A549 (cell line): ENCODE data around the gene NDUFS2.

ENCODE experiments used
- CHD4 ChIP-seq: fragments of 200-600 bp; sonication (generic); IDR thresholded peaks from 2 replicates; pipeline ENCODE4 v1.6.1; 2016; ENCODE audit warnings: antibody characterized with exemption, mild to moderate bottlenecking, borderline replicate concordance
- NPAS2 ChIP-seq: fragments of 250-450 bp; sonication (Bioruptor Pico); IDR thresholded peaks from 2 replicates; pipeline ENCODE4 v1.8.0; 2022; ENCODE audit warnings: mild to moderate bottlenecking, moderate library complexity, borderline replicate concordance
- RNF2 ChIP-seq: fragments of 200-600 bp; sonication (generic); IDR thresholded peaks from 2 replicates; pipeline ENCODE4 v1.6.1; 2016; ENCODE audit warnings: low read depth, mild to moderate bottlenecking, antibody characterized with exemption, moderate library complexity, borderline replicate concordance
- TF ChIP-seq, protein P1 (sequence below): fragments of >200 bp; sonication (Bioruptor Twin); formaldehyde crosslinking; IDR thresholded peaks from 3 replicates; pipeline ENCODE4 v1.5.1; 2016
- TF ChIP-seq, protein P2 (sequence below): fragments of 450-650 bp; IDR thresholded peaks from 2 replicates; pipeline ENCODE4 v1.6.1; 2014; ENCODE audit warnings: antibody characterized with exemption

DNA sequence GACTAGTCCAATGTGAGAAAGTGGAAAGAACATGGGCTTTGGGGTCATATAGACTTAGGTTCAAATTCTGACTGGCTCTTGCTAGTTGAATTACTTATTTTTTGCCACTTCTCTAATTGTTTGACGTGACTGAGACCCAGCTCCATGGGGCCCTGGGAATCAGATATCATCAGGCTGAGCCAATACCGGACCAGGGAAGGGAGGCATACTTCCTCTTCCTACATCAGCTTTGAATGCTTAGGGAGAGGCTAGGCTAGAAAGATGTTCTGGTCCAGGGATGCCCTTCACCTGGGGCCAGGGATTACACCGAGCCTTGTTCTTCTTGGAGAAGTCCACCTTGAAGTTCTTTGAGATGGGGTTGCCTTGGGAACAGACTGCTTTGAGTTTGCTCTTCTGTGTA lies 39.5 kb downstream of the NDUFS2 start:
- TF ChIP-seq, protein P1, sequence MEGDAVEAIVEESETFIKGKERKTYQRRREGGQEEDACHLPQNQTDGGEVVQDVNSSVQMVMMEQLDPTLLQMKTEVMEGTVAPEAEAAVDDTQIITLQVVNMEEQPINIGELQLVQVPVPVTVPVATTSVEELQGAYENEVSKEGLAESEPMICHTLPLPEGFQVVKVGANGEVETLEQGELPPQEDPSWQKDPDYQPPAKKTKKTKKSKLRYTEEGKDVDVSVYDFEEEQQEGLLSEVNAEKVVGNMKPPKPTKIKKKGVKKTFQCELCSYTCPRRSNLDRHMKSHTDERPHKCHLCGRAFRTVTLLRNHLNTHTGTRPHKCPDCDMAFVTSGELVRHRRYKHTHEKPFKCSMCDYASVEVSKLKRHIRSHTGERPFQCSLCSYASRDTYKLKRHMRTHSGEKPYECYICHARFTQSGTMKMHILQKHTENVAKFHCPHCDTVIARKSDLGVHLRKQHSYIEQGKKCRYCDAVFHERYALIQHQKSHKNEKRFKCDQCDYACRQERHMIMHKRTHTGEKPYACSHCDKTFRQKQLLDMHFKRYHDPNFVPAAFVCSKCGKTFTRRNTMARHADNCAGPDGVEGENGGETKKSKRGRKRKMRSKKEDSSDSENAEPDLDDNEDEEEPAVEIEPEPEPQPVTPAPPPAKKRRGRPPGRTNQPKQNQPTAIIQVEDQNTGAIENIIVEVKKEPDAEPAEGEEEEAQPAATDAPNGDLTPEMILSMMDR = no peak
- no peak for TF ChIP-seq NPAS2 (CRISPR knock-in tag)
- no peak for TF ChIP-seq CHD4
- no peak for TF ChIP-seq RNF2
- TF ChIP-seq, protein P2, sequence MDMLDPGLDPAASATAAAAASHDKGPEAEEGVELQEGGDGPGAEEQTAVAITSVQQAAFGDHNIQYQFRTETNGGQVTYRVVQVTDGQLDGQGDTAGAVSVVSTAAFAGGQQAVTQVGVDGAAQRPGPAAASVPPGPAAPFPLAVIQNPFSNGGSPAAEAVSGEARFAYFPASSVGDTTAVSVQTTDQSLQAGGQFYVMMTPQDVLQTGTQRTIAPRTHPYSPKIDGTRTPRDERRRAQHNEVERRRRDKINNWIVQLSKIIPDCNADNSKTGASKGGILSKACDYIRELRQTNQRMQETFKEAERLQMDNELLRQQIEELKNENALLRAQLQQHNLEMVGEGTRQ = no peak
